Peyer's patch (tissue), 4 donors: ENCODE results near the gene TMEM185A.

Experiments used
- CTCF ChIP-seq, 6 experiments: fragments of 450-650 bp in 4 of 6; fragments of 200-600 bp in 2 of 6; sonication (generic) in 1 of 6; IDR thresholded peaks; one replicate each; pipeline ENCODE4 v1.5.1; 2017 to 2019; ENCODE audit warnings: antibody characterized with exemption in 6 of 6, mild to moderate bottlenecking in 3 of 6, moderate library complexity in 1 of 6
- POLR2A ChIP-seq, 2 donors: fragments of 450-650 bp; IDR thresholded peaks; one replicate each; pipeline ENCODE4 v1.5.1; 2017; ENCODE audit warnings: antibody characterized with exemption in 2 of 2, mild to moderate bottlenecking in 2 of 2, moderate library complexity in 2 of 2

GRCh38 chrX:149633511-149633910 lies 1.9 kb upstream of the TMEM185A start:
- TF ChIP-seq CTCF (IDR thresholded peaks at IDR 0.05) = no peak
- TF ChIP-seq POLR2A (IDR thresholded peaks at IDR 0.05) = no peak
